GM21515 (cell line): ENCODE data around the gene BICC1.

ENCODE experiments used
- ATAC-seq: cut with Tn5 transposase; IDR thresholded peaks from one replicate; pipeline ENCODE4 v1.9.1; 2021; ENCODE audit not compliant: unreplicated experiment

Gene BICC1

GRCh38 chr10:58560068-58560467, 47.4 kb downstream of the BICC1 start:
- ATAC-seq = no peak

DNA sequence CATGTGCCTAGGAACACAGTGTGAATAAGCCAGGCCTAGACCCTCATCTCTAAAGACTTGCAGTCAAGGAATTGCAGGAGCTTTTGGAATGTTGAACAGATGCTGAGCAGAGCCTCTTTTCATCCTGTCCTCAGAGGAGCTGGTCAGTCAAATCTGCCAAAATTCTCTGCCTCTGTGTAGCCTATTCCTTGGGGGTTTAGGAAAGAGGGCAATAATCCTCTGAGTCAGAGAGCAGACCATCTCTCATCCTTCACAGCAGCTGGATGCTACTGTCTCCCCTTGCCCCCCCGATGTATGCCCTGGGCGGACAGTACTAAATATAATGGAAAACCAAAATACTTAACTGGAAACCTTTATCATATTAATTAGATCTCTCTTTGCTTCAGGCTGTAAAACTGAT, 52.6 kb downstream of the BICC1 start:
- ATAC-seq = no peak

DNA sequence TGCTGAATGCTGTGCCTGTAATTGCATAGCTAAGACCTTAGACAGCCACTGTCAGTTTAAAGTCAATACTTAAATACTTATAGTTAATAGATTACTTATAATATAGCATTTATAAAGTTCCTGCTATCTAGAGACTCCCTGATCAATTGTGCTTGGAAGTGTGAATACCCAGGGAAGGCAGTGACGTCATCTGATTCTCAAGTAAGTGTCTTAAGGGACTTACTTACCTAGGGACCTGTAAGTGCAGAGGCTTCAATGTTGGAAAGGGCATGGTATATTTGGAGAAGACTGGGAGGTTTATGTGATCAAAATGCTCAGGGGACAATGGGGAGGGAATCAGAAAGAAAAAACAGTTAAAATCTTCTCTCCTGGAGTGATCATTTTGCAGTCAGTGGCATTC, 55.0 kb downstream of the BICC1 start:
- ATAC-seq = no peak

DNA sequence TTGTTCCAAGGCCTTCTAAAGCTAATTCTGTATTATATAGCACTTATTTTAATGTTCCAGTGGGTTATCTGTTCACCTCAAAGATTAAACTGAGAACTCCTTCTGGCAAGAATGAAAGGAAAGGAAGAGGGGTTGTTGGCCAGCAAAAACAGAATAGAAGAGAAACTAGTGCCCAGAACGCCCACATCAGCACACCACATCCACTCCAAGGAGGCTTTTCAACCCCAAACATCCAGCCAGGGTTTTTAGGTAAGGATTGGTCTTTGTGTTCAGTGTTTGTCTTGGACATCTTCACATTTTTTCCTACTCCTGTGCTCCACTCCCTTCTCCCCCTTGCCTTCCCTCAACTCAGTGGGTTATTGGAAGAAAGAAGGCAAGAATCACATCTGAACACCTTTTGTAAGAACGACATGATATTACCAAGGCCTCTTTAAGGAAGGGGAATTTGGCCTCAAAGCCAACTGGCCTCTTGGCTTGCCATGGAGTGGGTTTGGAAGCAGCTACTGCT, 55.8 kb downstream of the BICC1 start:
- no peak for ATAC-seq

DNA sequence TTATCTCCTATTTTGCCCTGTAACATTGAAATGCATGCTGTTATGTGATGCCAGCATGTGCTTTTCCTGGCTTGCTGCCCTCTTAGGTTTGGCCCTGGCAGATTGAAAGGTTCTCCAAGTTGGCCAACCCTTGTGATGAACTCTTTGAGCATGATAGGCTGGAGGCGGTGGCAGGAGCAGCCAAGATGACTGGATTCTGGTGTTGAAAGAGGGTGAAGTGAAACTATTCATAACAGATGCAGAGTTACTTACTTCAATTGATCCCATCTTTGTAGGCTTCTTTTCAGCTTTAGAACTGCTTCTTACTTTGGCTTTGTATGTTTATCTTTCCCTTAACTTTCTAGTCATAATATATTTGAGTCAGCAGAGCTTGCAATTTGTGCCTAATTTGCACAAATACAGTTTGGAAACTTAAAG, 57.6 kb downstream of the BICC1 start:
- ATAC-seq = no peak

DNA sequence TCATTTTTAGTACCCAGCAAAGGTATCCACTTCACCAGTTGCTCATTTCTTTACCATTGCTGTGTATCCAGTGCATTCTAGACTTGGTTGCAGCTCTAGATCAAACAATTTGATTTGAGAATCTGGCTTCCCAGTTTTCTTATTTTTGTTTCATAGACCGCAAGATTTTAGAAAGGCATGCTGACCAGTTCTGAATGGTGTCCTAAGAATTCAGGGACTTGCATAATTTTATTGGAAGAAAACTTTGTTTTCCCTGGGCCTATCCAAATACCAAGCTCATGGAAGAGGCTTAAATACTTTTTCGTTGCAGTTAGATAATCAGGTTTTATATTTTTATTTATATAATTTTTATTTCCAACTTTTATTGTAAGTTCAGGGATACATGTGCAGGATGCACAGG, 58.3 kb downstream of the BICC1 start:
- ATAC-seq = no peak

DNA sequence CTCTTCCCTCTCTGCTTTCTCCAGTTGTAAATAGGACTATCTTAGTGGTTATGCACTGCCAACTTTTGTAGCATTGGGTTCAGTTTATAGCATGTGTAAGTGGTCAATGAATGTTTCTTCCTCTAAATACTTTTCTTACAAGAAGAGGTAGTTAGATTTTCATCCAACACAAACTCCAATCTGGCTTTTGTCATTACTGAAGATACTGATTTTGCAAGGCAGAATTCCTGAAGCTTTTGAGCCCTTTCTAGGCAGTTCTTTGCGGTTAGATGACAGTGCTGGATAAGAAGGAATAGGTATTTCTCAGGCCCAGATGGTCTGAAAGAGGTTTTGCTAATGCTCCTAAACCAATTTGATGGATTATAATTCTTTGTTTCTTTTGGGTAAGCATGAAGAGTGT, 60.5 kb downstream of the BICC1 start:
- ATAC-seq = no peak

DNA sequence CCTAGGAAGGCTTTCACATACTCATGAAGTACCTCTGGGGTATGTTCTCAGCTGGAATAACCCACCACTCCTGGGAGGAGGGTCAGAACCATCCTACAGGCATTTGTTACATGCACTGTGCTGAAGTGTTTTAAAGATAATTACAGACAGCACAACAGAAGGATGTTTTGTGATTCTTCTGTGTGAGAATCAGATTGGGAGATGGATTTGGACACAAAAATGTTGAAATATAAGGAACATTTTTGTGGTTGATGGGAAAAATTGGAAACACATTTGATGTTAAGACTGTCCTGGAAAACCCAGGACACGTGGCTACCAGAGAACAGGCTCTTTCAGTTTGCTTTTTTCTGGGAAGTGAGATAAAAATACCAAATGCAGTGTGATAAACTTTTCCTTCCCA, 61.4 kb downstream of the BICC1 start:
- no peak for ATAC-seq

GRCh38 chr10:58575491-58575890, 62.8 kb downstream of the BICC1 start:
- no peak for ATAC-seq

DNA sequence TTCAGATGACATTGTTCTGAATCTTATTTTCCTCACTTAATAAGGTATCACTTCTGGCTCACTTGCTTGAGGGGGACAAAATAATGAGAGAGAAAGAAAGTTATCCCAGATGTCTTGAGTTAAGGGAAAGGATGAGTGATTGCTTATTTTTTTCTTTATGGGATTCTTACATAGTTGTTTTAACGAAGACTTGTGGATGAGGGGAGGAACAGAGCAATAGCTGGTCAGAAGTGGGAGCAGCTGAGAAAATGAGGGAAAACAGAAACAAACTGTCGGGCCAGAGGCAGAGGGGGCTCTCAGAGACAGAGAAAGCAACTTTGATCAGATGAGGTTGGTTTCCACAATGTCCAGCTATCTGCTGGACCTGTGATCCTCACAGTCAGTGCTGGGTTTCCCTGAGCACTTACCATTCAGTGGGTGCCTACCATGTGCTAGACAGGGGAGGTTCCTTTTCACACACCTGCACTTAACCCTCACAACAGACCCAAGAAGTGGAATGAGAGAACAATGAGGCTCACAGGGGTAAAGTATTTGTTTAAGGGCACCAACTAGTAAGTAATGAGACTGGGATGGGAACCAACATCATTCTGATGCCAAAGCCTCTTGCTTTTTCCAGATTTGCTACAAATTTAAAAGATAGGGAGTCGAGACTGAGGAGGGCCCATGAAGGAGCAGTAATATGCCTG, 64.2 kb downstream of the BICC1 start:
- no peak for ATAC-seq

GRCh38 chr10:58577437-58577777, 64.7 kb downstream of the BICC1 start:
- ATAC-seq = no peak

DNA sequence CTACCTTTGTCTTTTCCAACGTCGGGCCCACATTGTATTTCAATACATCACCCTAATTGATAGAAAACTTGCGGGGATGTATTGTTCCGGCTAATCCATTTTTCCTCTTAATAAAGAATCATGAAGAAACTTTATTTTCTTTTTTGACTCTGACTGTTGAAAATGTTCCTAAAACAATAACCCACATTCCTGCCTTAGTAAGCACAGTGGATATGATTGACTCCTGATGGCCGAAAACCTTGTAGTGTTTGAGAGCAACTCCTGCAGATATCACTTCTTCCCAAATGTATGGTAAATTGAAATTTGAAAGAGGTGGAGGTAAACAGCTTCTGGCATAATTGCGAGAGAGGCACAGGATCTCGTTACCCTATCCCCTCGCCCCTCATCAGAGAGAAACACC, 65.7 kb downstream of the BICC1 start:
- ATAC-seq = no peak

DNA sequence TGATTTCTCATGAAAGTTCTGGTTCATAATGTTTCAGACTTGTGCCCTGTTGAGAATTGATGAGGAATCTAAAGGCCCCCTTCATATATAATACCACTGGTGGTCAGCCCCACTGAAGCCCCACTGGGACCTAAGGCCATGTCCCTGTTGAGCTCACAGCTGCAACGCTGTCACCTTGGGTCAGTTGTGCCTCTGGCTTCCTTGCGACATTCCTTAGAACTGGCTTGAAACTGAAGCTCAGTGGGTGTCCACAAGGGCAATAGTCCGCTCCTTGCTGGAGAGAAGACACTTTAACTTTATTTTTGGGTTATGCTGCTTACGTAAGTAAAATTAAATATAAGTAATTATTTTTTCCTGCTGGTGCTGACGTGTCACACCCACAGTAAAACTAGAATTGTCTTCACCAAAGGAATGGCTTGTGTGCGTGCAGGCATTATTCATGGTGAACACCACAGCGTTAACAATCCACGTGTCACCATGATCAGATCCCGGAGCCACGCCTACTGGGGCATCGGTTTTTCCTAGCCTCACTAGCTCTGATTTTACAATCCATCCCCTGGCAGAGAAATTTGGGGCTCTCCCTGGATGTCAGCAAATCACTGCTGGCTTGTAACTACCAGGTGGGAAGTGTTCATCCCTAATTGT, 66.5 kb downstream of the BICC1 start:
- no peak for ATAC-seq

- no peak for ATAC-seq
Measured at GRCh38 chr10:58582045-58582444, 69.4 kb downstream of the BICC1 start.

DNA sequence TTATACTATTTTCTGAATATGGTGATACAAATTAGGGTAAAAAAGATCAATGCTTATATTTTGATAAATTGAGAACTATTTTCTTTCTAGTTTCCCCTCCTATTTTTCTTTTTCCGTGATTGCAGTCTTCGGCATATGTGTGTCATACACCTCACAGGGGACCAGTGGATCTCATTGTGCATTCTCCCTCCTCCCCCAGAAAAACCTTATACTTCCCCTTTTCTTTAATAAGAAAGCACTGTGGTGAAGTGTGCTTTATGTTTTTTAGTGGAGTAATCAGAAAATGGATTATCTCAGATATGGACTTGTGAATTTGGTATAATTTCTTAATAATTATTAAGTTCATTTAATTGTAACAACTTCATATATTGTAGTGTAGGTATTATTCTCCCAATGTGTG, 72.8 kb downstream of the BICC1 start:
- no peak for ATAC-seq

- ATAC-seq = no peak
Measured at GRCh38 chr10:58586282-58587245, 73.9 kb downstream of the BICC1 start.

DNA sequence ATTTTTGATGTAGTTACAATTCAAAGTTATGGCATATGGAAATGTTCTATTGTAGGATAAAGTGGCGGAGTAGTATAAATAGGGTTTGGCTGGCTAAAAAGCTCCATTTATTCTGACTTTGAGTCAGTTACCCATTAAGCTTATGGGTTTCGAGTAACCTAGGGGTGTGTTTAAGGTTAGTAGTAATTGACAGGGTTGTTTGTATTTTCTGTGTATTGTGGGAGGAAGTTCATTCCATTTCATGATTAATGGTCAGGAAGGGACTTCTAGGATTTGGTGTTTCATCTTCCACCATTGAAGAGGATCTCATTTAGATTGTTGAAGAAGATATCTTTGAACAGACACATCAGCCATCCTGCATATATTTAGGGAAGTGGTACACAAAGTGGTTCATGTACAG, 75.0 kb downstream of the BICC1 start:
- ATAC-seq = no peak

- ATAC-seq = no peak
Measured at GRCh38 chr10:58588673-58589265, 76.1 kb downstream of the BICC1 start.

GRCh38 chr10:58590152-58590840, 77.6 kb downstream of the BICC1 start:
- ATAC-seq = no peak

GRCh38 chr10:58590924-58591323, 78.3 kb downstream of the BICC1 start:
- ATAC-seq = no peak

- ATAC-seq = no peak
Measured at GRCh38 chr10:58593008-58593407, 80.3 kb downstream of the BICC1 start.
